Fibroblast of lung (primary cell): ENCODE data around the gene BRD1. TPM values are rescaled to one million over a fixed set of nuclear protein-coding genes. Genes with fewer than 3 reads are reported as not detected.

ENCODE experiments used
- DNase-seq, 2 donors: peaks; one replicate each; pipeline versions ENCODE4 v3.0.0 to v3.0.0-alpha.2; 2010; ENCODE audit warnings: low read depth in 2 of 2
- H2AFZ ChIP-seq: 2 replicates; pipeline ENCODE4 v1.5.1; 2012; ENCODE audit warnings: low read length, control low read depth, inconsistent platforms
- H3K27ac ChIP-seq: 2 replicates; pipeline ENCODE4 v1.5.1; 2011; ENCODE audit warnings: low read length, control low read depth; ENCODE audit not compliant: insufficient read depth
- H3K27me3 ChIP-seq: 2 replicates; pipeline ENCODE4 v1.5.1; 2011; ENCODE audit warnings: mild to moderate bottlenecking, low read length; ENCODE audit not compliant: control insufficient read depth, insufficient read depth
- H3K36me3 ChIP-seq: 2 replicates; pipeline ENCODE4 v1.5.1; 2011; ENCODE audit warnings: low read length; ENCODE audit not compliant: control insufficient read depth, insufficient read depth
- H3K4me1 ChIP-seq: 2 replicates; pipeline ENCODE4 v1.5.1; 2011; ENCODE audit warnings: low read length; ENCODE audit not compliant: control insufficient read depth, insufficient read depth; ENCODE audit errors: extremely low read depth
- H3K4me2 ChIP-seq: 2 replicates; pipeline ENCODE4 v1.5.1; 2011; ENCODE audit warnings: low read length, control low read depth; ENCODE audit not compliant: insufficient read depth; ENCODE audit errors: extremely low read depth
- H3K4me3 ChIP-seq, 4 experiments: fragments of 200-600 bp in 1 of 4; sonication (generic) in 1 of 4; replicated peaks in 1 of 4; 2 replicates each; pipeline ENCODE4 v1.5.1; 2011 to 2016; ENCODE audit warnings: low read length in 4 of 4, low read depth in 3 of 4, mild to moderate bottlenecking in 3 of 4, control low read depth in 2 of 4, inconsistent platforms in 1 of 4, mixed read lengths in 1 of 4; ENCODE audit not compliant: insufficient read depth in 1 of 4; ENCODE audit errors: control extremely low read depth in 1 of 4
- H3K79me2 ChIP-seq: 2 replicates; pipeline ENCODE4 v1.5.1; 2012; ENCODE audit warnings: mild to moderate bottlenecking, low read length, inconsistent platforms; ENCODE audit not compliant: control insufficient read depth, insufficient read depth
- H3K9ac ChIP-seq: 2 replicates; pipeline ENCODE4 v1.5.1; 2011; ENCODE audit warnings: mild to moderate bottlenecking, low read length, control low read depth; ENCODE audit not compliant: insufficient read depth
- H3K9me3 ChIP-seq: 2 replicates; pipeline ENCODE4 v1.5.1; 2012; ENCODE audit warnings: low read depth, low read length; ENCODE audit not compliant: control insufficient read depth, insufficient read depth
- H4K20me1 ChIP-seq: 2 replicates; pipeline ENCODE4 v1.5.1; 2011; ENCODE audit warnings: low read length; ENCODE audit not compliant: control insufficient read depth, insufficient read depth; ENCODE audit errors: extremely low read depth
- EZH2 ChIP-seq: IDR thresholded peaks from 2 replicates; pipeline ENCODE4 v1.5.1; 2012; ENCODE audit warnings: low read length, control low read depth, mild to moderate bottlenecking; ENCODE audit errors: missing control alignments
- polyA plus RNA-seq, 2 donors: library from polyadenylated mRNA; depleted of rRNA in 1 of 2; stranded (reverse) in 1 of 2; unstranded in 1 of 2; fragments of >200 nt; gene quantifications; 2 replicates each; pipeline ENCODE4 v1.2.1, GENCODE V29; 2011 to 2012; ENCODE audit warnings: missing spikeins in 1 of 2
- total RNA-seq: library from RNA; depleted of rRNA; stranded (reverse); fragments of >200 nt; gene quantifications from 2 replicates; pipeline ENCODE4 v1.2.1, GENCODE V29; 2014
- TF ChIP-seq, protein P1 (sequence below), 2 donors: IDR thresholded peaks in 1 of 2; conservative IDR thresholded peaks in 1 of 2; 1 replicate in 1 of 2; 2 replicates in 1 of 2; pipeline ENCODE4 v1.5.1; 2011 to 2012; ENCODE audit warnings: low read length in 2 of 2, control low read depth in 1 of 2, inconsistent platforms in 1 of 2, low read depth in 1 of 2, mild to moderate bottlenecking in 1 of 2

The BRD1 gene
- total and polyA plus RNA-seq, 2 donors (not counting 1 experiment from before 2014, with no cell fraction given): 4.3 to 26.6 TPM

DNA sequence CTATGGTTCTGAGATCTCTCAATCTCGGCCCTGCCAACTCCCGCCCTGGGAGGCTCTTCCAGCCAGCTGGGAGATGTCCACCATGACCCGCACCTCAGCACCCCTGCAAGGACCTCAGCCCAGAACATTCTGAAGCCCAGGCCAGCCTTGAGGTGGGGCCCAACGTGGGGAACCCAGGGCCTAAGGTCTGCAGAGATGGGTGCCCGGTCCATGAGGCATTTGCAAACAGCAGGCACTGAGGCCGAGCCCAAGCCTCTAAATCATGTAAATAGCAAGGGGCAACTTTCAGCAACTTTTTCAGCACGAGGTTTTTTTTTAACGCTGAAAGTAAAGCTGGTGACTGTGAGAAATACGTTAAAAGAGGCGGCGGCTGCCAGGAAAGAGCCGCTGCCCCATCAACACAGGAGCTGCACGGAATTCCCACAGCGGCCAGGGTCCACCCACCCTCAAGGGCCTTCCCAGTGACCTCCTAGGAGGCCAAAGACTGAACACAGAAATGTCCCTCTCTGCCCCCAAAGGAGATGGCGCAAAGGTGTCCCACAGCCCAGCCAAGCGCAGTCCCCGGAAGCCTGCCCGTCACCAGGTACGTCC is 46.9 kb downstream of the BRD1 start:
- no peak for TF ChIP-seq EZH2
- TF ChIP-seq, protein P1, sequence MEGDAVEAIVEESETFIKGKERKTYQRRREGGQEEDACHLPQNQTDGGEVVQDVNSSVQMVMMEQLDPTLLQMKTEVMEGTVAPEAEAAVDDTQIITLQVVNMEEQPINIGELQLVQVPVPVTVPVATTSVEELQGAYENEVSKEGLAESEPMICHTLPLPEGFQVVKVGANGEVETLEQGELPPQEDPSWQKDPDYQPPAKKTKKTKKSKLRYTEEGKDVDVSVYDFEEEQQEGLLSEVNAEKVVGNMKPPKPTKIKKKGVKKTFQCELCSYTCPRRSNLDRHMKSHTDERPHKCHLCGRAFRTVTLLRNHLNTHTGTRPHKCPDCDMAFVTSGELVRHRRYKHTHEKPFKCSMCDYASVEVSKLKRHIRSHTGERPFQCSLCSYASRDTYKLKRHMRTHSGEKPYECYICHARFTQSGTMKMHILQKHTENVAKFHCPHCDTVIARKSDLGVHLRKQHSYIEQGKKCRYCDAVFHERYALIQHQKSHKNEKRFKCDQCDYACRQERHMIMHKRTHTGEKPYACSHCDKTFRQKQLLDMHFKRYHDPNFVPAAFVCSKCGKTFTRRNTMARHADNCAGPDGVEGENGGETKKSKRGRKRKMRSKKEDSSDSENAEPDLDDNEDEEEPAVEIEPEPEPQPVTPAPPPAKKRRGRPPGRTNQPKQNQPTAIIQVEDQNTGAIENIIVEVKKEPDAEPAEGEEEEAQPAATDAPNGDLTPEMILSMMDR (conservative IDR thresholded peaks at IDR 0.05 in 1 of 2, IDR thresholded peaks at IDR 0.05 in 1 of 2; ENCODE audit: low read depth in 1 of 2, low read length in 2 of 2): no peak
- no peak overlapping the region for H3K9ac ChIP-seq
- H3K27ac ChIP-seq: no peak overlapping the region
- H4K20me1 ChIP-seq: no peaks in the 10 kb centered on the region
- peaks cover 57% of the 10 kb centered on the region for H3K79me2 ChIP-seq
- H3K4me2 ChIP-seq: no peak overlapping the region
- H3K4me1 ChIP-seq: no peaks in the 10 kb centered on the region
- no peak overlapping the region for H2AFZ ChIP-seq
- DNase-seq: no peak
- peaks cover 28% of the 10 kb centered on the region for H3K36me3 ChIP-seq
- no peak overlapping the region for H3K4me3 ChIP-seq
- H3K9me3 ChIP-seq: no peaks in the 10 kb centered on the region
- H3K27me3 ChIP-seq: no peaks in the 10 kb centered on the region

DNA sequence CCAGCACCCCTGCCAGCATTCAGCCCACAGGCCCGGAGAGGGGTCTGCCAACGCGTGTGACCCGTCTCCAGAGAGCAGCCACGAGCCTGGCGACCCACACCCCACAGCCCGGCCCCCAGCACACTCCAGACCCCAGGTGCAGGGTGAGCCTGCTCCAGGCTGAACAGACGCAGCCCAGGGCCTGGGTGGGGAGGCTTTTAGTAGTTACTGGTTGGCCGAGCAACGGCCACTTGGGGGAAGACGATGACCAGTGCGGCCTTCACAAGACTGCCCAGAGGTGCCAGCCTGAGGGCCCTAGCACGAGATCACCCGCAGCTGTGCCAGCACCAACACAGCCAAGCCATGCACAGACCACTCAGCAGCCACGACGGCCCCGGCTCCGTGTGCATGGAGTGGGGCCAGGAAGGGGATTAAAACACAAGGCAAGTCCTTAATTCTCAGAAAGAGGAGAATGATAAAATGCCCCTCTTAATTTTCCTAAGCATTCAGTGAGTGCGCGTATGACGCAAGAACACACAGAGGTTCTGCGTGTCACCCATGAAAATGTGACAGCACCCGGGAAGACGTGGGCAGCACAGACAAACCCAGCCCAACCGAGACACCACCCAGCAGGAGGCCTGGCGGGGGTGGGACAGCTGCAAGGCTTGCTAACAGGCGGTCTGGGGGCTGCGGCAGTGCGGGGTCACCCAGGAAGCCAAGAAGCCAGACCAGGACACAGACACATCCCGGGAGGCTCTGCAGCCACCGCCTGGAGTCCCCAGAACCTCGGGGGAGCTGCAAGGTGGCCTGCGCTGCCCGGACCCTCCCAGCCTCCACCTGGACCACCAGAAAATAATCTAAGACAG is 47.6 kb downstream of the BRD1 start:
- no peak for TF ChIP-seq EZH2
- TF ChIP-seq, protein P1 (conservative IDR thresholded peaks at IDR 0.05 in 1 of 2, IDR thresholded peaks at IDR 0.05 in 1 of 2; ENCODE audit: low read depth in 1 of 2, low read length in 2 of 2): no peak
- DNase-seq: no peak
- Histone ChIP-seq H3K4me1 (no peaks in the 10 kb centered on the region), H3K27me3 (no peaks in the 10 kb centered on the region), H3K4me2 (no peak overlapping the region), H3K9ac (no peak overlapping the region), H3K36me3 (peaks cover 30% of the 10 kb centered on the region), H4K20me1 (no peaks in the 10 kb centered on the region), H2AFZ (no peak overlapping the region), H3K9me3 (no peaks in the 10 kb centered on the region), H3K79me2 (peaks cover 50% of the 10 kb centered on the region), H3K4me3 (no peak overlapping the region), H3K27ac (no peak overlapping the region)

DNA sequence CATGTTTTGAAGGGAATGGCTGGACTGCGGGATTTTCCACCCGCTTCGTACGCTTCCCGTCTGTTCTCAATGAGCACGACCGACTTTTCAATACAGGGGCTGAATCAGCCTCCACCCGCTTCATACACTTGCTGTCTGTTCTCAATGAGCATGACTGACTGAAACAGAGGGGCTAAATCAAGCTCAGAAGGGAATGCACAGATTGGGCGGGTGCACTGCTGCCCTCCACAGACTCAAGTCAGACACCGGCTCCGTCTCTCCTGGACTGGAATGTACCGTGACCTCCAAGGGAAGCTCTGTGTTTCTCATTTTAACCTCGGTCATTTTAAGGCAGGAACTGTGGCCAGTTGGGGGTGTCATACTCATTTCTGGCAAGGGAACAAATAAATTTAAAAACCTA is 48.5 kb downstream of the BRD1 start:
- no peak overlapping the region for H3K9ac ChIP-seq
- no peak overlapping the region for H3K27ac ChIP-seq
- H4K20me1 ChIP-seq: no peaks in the 10 kb centered on the region

More for the DNA sequence above, 48.5 kb downstream of the BRD1 start:
- Histone ChIP-seq H3K4me1 (no peaks in the 10 kb centered on the region), H3K27me3 (no peaks in the 10 kb centered on the region), H3K9me3 (no peaks in the 10 kb centered on the region), H3K36me3 (peaks cover 31% of the 10 kb centered on the region), H2AFZ (no peak overlapping the region), H3K4me3 (no peak overlapping the region), H3K4me2 (no peak overlapping the region), H3K79me2 (peaks cover 41% of the 10 kb centered on the region)
- no peak for TF ChIP-seq EZH2
- TF ChIP-seq, protein P1 (conservative IDR thresholded peaks at IDR 0.05 in 1 of 2, IDR thresholded peaks at IDR 0.05 in 1 of 2; ENCODE audit: low read depth in 1 of 2, low read length in 2 of 2): no peak
- no peak for DNase-seq
